HG03097 (cell line): ENCODE measurements around the gene CNDP2.

Experiments
- ATAC-seq: cut with Tn5 transposase; IDR thresholded peaks from one replicate; pipeline ENCODE4 v1.9.1; 2021; ENCODE audit not compliant: unreplicated experiment, low FRiP score

Gene CNDP2

DNA sequence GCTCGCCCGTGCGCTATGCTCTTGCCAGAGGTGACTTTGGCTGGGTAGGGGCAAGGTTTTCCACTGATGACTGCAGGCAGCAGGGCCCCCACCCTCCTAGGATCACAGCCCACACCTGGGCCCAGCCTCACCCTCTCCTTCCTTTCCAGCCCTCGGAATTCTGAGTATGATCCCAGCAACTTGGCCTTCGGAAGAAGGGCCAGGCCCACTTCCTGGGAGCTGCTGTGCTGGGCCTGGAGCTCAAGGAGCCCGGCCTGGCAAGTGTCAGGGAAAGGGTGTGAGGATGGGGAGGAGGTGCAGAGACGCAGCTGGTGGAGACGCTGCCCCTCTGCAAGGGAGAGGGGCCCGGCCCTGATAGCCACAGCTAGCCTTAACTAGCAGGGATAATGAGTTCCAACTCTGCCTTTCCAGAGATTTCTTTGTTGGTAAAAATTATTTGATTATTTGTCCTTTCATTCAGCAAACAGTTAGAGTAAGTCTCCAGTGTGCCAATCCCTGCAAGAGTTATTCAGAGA is 36.4 kb downstream of the CNDP2 start:
- no peak for ATAC-seq

DNA sequence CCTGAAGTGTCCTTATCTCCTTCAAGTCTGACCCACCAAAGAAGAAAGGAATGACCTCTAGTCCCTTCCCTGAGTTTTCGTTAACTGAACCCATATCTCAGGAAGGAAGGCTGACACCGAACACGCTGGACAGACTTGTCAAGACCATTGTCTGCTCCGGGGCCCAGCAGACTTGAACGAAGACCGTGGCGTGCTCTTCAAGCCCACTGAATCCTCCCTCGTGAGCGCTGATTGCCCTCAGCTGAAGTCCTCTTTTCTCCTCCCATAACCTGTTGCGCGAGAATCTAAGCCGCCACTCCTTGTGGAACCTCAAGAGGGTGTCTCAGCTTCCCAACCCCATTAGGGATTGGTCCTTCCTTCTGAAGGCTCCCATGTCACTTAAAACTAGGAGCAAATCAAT is 37.5 kb downstream of the CNDP2 start:
- no peak for ATAC-seq

DNA sequence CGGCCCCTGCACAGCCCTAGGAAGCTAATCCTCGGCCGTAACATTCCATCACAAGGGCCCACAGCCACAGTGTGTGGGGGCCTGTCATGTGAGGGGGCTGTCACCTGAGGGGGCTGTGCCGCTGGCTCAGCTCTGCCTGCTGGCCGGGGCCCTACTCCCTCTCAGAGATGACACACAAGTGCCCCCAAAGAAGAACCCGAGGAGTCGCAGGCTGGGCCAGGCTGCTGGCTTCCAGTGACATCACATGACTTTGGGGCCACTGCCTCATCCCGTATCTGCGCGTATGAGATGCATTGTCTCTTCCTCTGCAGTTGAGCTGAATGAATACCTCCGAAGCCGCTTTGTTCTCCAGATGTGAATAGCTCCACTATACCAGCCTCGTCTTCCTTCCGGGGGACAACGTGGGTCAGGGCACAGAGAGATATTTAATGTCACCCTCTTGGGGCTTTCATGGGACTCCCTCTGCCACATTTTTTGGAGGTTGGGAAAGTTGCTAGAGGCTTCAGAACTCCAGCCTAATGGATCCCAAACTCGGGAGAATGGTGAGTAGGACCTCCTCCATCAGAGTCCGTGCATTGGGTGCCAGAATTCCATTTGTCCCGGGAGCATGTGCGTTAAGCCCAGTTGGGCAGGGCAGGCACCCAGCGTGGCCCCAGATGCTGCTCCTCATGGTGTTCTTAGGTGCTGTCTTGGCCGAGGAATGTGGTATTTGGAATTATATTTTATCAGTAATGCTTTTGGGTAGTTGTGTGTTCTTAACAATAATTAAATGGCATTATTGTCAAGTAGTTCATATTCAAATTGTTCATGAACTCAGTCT is 38.2 kb downstream of the CNDP2 start, which contains the start of gene CNDP1:
Gene CNDP1 (plus strand): TSS at position 351 of the 820 bp plus-strand sequence. CDS start 168 bp downstream, at position 519.
- no peak for ATAC-seq

DNA sequence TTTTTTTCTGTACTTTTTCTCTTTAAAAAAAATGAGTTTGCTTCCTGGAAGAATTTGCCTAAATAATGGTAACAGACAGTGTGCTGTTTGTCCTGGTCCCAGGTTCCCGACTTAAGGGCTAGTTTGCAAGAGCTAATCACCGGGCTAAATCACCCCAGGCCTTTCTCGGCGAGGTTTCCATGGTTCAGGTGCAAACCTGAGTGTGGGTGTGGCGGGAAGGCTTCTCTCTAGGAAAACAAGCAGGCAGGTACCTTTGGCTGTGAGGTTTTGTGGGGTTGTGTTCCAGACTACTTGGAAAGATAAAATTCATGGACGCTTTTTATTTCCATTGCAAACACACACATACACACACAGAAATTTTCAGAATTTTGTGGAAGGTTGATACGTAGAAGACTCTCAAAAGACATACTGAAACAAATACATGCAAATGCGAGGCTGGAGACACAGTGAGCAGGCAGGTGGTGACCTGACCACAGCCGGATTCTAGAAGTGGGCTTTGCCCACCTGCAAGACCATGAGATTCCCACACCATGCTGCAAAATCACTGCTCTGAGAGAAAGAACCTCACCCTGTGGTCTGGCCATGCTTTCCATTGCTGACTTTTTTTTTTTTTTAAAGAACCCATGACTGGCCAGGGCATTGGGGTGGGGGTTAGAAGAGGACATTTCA is 39.0 kb downstream of the CNDP2 start:
- no peak for ATAC-seq

DNA sequence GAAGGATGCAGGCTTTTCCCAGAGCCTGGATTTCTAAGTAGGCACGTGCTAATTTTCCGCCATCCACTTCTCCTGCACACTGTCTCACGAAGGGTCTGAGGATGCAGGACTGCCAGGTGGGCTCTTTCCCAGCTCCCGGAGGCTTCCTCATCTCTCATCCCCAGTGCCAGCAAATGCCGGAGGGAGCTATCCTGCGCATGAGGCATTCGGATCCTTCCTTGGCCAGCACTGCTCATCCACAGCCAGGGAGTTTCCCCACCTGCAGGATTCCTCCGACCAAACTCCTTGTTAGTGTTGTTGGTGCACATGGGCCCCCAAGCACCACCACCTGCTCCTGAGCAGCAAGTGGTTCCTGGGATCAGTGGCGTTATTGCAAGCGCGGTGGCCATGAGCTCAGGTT is 43.1 kb downstream of the CNDP2 start:
- ATAC-seq = no peak

DNA sequence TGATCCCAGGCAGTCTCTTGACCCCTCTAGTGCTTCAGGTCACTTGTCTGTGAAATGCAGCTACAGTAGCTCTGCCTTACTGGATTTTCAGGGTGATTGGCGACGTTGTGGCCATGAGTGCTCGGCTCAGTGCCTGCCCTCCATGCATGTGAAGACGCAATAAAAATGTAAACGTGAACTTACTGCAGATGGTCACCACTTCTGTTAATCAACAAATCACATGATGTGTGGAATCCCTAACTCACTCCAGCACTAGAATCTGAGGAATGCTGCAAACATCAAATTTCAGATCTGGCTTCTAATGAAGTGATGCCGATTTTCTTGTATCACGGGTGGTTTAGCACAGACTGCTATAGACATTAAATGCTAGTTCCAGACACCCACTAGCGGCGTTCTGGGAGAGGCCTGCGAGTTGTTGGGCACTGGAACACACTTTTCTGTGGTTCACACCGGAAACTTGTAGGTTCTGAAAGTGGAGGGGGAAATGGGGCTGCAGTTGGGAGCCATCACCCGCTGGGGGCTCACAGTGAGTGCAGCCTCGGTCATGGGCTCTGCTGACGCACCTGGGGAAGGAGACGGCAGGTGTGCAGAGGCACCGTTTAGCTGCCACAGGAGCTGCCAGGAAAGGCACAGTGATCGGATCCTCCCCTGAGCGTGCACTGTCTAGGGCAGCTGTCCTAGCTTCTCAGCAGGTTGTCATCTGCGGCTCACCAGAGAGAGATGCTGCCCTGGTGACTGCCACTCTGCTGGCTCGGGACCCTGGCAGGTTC is 44.7 kb downstream of the CNDP2 start:
- ATAC-seq = no peak

DNA sequence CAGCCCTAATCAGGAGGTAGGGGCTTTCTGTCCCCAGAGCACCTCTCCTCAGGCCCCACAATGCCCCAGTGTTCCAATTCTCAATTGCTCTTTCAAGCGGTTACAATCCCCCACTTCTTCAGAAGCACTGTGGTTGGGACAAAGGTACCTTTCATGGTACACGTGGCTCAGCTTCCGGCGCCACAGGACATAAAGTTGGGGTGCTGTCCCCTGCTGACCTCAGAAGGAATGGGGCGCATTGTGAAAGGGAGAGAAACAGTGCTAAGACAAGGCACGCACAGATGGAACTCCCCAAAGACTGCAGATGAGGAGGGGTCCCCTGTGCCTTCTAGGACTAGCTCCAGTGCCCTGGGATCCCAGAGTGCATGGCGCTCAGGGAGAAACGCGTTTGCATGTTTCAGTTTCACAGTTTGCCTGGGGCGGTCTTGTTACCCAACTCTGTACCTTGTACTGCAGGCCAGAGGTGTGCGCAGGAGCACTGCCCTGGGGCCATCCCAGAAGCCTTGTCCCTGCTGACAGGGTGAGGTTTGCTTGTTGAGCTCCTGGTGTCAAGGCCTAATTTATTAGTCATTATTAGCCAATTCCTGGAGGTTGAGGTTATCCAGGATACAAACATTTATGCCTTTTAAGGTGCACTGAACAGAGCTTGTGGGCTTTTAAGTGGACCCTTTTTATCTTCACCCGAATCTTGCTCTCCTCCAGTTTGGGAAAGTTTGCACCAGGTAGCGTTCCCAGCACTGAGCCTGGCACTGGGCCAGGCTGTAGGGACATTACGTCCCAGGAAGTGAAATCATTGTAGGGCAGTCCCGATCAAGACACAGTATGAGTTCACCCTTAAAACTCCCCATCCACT is 45.8 kb downstream of the CNDP2 start:
- no peak for ATAC-seq

DNA sequence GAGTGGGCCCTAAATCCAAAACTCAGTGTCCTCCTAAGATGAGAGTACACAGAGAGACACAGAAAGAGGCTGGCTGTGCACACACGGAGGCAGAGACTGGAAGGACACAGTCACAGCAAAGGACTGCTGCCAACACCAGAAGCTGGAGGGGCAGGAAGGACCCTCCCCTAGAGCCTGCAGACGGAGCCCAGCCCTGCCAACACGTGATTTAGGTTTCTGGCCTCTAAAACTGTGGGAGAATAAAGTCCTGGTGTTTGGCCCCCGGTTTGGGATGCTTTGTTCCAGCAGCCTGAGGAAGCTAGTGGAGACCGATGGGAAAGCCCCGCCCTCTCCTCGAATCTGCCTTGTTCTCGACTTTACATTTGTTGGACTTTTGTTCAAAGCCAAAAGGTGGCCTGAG is 48.7 kb downstream of the CNDP2 start:
- no peak for ATAC-seq

DNA sequence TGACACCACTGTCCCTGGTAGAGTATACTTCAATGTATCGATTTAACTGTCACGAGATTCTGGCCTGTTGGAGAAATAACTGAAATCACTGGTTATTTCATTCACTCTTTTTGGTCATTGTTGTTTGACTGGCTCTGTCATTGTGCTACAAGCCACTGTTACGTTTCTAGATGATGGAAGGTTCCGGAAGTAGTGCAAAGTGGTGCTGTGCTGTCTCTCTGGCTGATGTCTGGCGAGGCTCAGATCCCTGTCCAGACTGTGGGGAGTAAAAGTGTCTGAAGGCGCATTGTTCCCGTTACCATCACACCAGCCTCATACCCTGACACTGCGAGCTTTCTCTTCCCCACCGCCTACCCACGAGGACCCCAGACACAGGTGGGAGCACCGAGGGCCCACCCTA is 49.8 kb downstream of the CNDP2 start:
- no peak for ATAC-seq

DNA sequence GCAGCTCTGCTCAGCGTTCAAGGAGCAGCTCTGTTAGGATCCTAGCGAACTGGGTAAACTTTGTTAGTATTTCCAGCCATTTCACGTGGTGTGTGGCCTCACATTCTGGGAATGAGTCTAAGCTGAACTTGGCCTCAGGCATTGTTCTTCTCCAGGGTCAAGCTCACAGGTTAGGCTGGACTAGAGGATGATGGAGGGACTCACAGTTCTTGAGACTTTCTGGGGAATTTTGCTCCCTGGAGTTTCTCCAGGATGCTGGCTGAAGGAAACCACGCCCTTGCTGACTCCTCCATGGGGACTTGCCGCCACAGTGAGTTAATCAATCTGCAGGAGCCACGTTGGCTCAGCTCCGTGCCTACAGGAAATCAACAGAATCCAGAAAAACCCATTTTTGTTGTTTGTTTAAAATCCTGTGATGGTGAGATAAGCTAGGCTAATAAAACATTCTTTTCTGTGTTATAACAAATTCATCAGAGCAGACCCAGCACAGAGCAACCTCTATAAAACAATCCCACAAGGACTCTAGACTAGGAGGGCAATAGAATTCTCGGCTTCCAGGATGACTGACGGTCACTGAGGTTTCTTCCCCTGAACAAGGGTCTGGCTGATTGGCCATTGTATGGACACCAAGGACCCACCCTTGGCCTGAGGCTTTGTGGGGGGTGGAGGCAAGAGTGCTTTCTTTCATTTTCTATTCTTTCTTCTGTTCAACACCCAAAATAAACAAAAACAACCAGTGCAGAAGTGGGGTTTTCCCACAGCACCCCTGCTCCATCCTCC is 50.8 kb downstream of the CNDP2 start:
- no peak for ATAC-seq

DNA sequence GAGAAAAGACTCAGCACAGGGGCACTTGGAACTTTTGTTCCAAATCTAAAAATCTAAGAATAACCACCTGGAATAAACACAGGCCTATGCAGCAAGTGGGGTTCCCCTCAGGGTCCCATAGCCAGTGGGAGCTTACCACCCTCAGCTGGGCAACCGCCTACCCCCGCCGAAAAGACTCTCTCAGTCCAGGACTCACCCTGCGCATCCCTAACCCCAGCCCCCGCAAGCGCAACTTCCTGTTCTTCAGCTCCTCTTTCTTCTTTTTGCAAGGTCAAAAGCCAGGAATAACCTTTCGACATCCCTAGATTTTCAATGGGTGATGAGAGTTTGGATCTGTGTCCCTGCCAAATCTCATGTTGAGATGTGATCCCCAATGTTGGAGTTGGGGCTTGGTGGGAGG is 51.7 kb downstream of the CNDP2 start:
- ATAC-seq = no peak

DNA sequence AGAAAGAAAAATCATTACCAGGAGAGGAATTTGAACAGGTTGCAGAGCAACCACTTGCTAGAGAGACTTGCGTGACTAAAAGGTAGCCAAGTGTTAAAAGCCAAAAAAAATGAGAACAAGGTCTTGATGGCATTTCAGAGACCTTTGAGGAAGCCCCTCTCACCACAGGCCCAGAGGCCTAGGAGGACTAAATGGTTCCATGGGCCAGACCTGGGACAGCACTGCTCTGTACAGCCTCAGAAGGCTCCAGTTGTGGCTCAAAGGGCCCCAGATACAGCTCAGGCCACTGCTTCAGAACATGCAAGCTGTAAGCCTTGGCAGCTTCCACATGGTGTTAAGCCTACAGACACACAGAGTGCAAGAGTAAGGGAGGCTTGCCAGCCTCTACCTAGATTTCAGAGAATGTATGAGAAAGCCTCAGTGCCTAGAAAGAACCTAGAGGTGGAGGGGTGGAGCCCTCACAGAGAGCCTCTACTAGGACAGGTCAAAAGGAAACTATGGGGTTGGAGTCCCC is 53.5 kb downstream of the CNDP2 start:
- ATAC-seq = no peak

DNA sequence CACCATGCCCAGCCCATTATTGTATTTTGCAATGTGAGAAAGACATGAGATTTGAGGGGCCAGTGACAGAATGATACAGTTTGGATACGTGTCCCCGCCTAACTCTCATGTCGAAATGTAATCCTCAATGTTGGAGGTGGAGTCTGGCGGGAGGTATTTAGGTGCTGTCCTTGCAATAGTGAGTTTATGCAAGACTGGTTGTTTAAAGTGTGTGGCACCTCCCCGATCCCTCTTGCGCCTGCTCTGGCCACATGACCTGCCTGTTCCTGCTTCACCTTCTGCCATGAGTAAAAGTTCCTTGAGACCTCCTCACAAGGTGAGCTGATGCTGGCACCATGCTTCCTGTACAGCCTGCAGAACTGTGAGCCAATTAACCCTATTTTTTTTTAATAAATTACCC is 54.7 kb downstream of the CNDP2 start:
- no peak for ATAC-seq

DNA sequence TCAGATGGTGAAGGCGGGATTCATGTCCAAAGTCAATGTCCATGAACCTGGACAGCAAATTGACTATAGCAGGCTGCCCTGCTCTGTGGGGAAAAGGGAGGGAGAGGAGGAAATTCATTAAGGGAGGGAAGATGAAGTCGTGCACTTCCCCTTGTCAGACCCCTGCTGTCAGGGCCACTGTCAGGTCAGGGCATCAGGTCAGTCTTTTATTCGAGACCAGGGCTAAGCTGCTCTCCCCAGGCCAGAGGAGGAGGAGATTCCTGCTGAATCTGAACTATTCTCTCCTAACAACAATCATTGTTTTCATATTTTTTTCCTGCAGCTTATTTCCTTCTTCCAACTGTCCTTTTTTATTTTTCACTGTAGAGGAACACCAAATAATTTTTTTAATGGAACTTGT is 55.3 kb downstream of the CNDP2 start:
- ATAC-seq = no peak

DNA sequence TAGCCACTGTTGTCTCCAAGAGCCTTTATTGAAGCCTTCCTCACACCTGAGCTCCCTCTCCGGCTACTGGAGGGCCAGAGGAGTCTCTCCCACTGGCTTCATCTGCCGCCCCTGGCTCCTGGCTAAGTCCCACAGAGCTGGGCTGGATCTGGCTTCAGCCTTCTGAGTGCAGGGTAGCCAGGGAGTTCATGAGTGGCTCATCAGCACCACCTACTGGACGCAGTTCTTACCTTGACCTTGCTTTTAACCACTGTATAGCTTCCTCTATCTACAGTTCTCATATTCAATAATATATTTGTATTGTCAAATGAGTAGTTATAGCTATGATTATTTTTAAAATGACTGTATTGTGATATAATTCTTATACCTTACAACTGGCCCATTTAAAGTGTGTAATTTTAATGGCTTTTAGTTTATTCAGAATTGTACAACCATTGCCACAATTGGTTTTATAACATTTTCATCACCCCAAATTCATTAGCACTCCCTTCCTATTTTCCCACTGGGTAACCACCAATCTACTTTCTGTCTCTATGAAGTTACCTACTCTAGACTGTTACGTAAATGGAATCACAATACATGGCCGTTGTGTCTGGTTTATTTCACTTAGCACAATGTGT is 55.9 kb downstream of the CNDP2 start:
- peak; percentile 97 for ATAC-seq

DNA sequence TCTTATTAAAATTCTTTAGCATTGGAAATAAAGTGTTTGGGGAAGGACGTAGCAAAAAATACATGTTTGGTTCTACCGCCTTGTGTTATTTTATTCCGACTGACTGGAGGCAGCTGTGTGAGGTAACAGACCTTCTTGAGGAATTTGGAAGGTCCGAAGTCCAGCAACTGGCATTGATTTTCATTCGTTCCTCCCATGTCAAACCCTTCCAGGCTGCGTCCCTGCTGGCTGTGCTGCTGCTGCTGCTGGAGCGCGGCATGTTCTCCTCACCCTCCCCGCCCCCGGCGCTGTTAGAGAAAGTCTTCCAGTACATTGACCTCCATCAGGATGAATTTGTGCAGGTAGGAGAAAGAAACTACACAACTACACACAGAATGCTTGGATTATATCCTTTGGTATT is 60.0 kb downstream of the CNDP2 start:
- ATAC-seq = no peak

DNA sequence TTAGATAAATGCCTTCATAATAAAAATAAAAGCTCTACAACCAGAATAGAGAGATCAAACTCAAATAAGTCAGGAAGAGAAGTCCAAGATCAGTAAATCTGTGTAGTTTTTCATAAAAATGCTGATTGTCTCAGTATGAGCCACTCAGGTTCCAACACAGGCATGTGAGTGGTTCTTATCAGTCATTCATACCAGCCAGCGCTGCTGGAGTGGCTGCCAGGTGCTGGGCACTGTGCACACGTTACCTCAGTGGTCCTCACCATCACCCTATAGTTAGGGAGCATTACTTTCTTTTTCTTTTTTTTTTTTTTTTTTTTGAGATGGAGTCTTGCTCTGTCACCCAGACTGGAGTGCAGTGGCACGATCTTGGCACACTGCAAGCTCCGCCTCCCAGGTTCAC is 61.9 kb downstream of the CNDP2 start:
- no peak for ATAC-seq

DNA sequence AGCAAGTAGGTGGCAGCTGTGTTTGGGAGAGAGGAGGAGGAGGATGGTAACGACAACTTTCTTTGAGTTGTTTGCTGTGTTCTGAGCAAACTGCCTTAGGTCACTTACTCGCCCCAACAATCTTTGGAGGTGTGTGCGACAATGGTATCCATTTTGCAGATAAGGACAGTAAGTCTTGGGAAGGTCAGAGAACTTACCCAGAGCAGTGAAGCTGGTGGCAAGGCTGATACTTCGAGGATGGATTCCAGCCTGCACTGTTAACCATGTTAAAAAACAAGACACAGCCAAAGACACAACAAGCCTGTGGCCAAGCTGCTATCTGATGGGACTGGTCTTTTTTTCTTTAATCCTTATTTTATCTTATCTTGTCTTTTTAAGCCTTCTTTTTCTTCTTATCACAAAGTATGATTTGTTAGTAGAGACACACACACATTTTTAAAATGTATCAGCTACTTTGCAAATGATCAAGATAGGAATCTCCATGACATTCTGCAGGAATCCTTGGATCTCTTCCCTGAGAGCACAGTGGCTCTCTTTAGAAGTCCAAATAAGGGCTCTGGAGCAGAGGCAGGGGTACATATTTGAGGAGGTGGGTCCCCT is 66.1 kb downstream of the CNDP2 start:
- ATAC-seq = no peak
